ENCODE measurements around the gene RDH16. TPM values are rescaled to one million over a fixed set of nuclear protein-coding genes. Genes with fewer than 3 reads are reported as not detected.
A peak's percentile ranks its signal among the peaks of the same experiment; 100 is the strongest.

Gene RDH16
- polyA plus RNA-seq, 3 donors, result 0.47 TPM; not detected in 2

GRCh38 chr12:56928262-56928661, 29.1 kb downstream of the RDH16 start:
- Histone ChIP-seq H3K4me1 (ENCODE audit: control insufficient read depth in 1 of 2, insufficient read depth in 2 of 2, low read length in 2 of 2) (peaks cover 24 to 29% of the 10 kb centered on the region in 2 donors), H3K27ac (ENCODE audit: low read depth in 1 of 2, low read length in 2 of 2) (no peak overlapping the region), H2AFZ (ENCODE audit: insufficient read depth, low read depth, low read length, poor library complexity, severe bottlenecking) (no peak overlapping the region), H3K9me3 (replicated peaks in 1 of 2; ENCODE audit: control insufficient read depth in 1 of 2, insufficient read depth in 1 of 2, low read length in 2 of 2) (no peaks in the 10 kb centered on the region), H3K4me3 (replicated peaks in 1 of 3; ENCODE audit: low read depth in 2 of 3, low read length in 3 of 3) (no peak overlapping the region), H3K9ac (ENCODE audit: insufficient read depth, low read length, poor library complexity, severe bottlenecking) (no peak overlapping the region), H4K20me1 (ENCODE audit: insufficient read depth, low read length) (no peaks in the 10 kb centered on the region), H3K36me3 (replicated peaks in 1 of 2; ENCODE audit: control insufficient read depth in 1 of 2, insufficient read depth in 2 of 2, low read length in 2 of 2) (no peaks in the 10 kb centered on the region), H3K27me3 (ENCODE audit: control insufficient read depth in 2 of 2, insufficient read depth in 2 of 2, low read length in 2 of 2) (no peaks in the 10 kb centered on the region), H3K4me2 (replicated peaks; ENCODE audit: extremely low read depth, low read length, poor library complexity, severe bottlenecking) (no peak overlapping the region), H3K79me2 (ENCODE audit: insufficient read depth, low read length) (no peaks in the 10 kb centered on the region)
- H3K4me1 Mint-ChIP-seq, result peaks cover 38% of the 10 kb centered on the region
- peak overlapping the region in 1 of 2 donors; percentile 21 for H3K4me3 Mint-ChIP-seq
- H3K27me3 Mint-ChIP-seq (ENCODE audit: low read depth in 3 of 3), result peaks cover 0 to 2% (median 0%) of the 10 kb centered on the region in 3 donors
- peaks cover 0 to 2% (median 0%) of the 10 kb centered on the region in 7 donors for H3K9me3 Mint-ChIP-seq
- no peak for DNase-seq
- intact Hi-C loops (cut with micrococcal nuclease), result no loop called here
- H3K27ac Mint-ChIP-seq, result no peak overlapping the region
- TF ChIP-seq CTCF (IDR thresholded peaks at IDR 0.05), result no peak
- no peaks in the 10 kb centered on the region for H3K36me3 Mint-ChIP-seq
- WGBS (ENCODE audit: insufficient coverage), result 17% methylated on average over 1 of the region's 3 CpGs

- intact Hi-C loops (cut with micrococcal nuclease), result no loop called here
Measured at GRCh38 chr12:56927281-56927680, 30.1 kb downstream of the RDH16 start.

More at GRCh38 chr12:56927281-56927680, 30.1 kb downstream of the RDH16 start:
- Histone ChIP-seq H3K4me3 (replicated peaks in 1 of 3; ENCODE audit: low read depth in 2 of 3, low read length in 3 of 3) (no peak overlapping the region), H3K9me3 (replicated peaks in 1 of 2; ENCODE audit: control insufficient read depth in 1 of 2, insufficient read depth in 1 of 2, low read length in 2 of 2) (no peaks in the 10 kb centered on the region), H3K4me2 (replicated peaks; ENCODE audit: extremely low read depth, low read length, poor library complexity, severe bottlenecking) (no peak overlapping the region), H3K9ac (ENCODE audit: insufficient read depth, low read length, poor library complexity, severe bottlenecking) (no peak overlapping the region), H4K20me1 (ENCODE audit: insufficient read depth, low read length) (no peaks in the 10 kb centered on the region), H3K79me2 (ENCODE audit: insufficient read depth, low read length) (no peaks in the 10 kb centered on the region), H3K36me3 (replicated peaks in 1 of 2; ENCODE audit: control insufficient read depth in 1 of 2, insufficient read depth in 2 of 2, low read length in 2 of 2) (no peaks in the 10 kb centered on the region), H3K27me3 (ENCODE audit: control insufficient read depth in 2 of 2, insufficient read depth in 2 of 2, low read length in 2 of 2) (no peaks in the 10 kb centered on the region), H3K27ac (ENCODE audit: low read depth in 1 of 2, low read length in 2 of 2) (no peak overlapping the region), H3K4me1 (ENCODE audit: control insufficient read depth in 1 of 2, insufficient read depth in 2 of 2, low read length in 2 of 2) (peaks cover 14 to 19% of the 10 kb centered on the region in 2 donors), H2AFZ (ENCODE audit: insufficient read depth, low read depth, low read length, poor library complexity, severe bottlenecking) (no peak overlapping the region)
- Mint-ChIP-seq H3K9me3 (peaks cover 0 to 2% (median 0%) of the 10 kb centered on the region in 7 donors), H3K36me3 (no peaks in the 10 kb centered on the region), H3K4me3 (no peak overlapping the region), H3K27me3 (ENCODE audit: low read depth in 3 of 3) (peaks cover 0 to 2% (median 0%) of the 10 kb centered on the region in 3 donors), H3K4me1 (peaks cover 28% of the 10 kb centered on the region), H3K27ac (no peak overlapping the region)
- no peak for DNase-seq
- no peak for TF ChIP-seq CTCF (IDR thresholded peaks at IDR 0.05)
- no CpG with 5 or more reads among the region's 4 CpGs for WGBS (ENCODE audit: insufficient coverage)

Measured in CD14-positive monocyte (primary cell).